Heart left ventricle (tissue), 13 donors: ENCODE measurements around the gene PEPD.

Experiments
- POLR2A ChIP-seq, 2 donors: fragments of 450-650 bp; IDR thresholded peaks; one replicate each; pipeline ENCODE4 v1.6.1; 2017; ENCODE audit warnings: antibody characterized with exemption in 2 of 2, mild to moderate bottlenecking in 2 of 2, moderate library complexity in 2 of 2
- TF ChIP-seq, protein P1 (sequence below), 12 donors: fragments of 200-600 bp; sonication (generic) in 4 of 12; IDR thresholded peaks; one replicate each; pipeline versions ENCODE4 v1.5.0 to v1.8.0; 2018 to 2022; ENCODE audit warnings: antibody characterized with exemption in 12 of 12, mild to moderate bottlenecking in 5 of 12
- donor health status: ischemic (EF 13 %, LVEDD 7.1; RV severe dilation, severe dysfunction).
- donor health status: DM: no; HTN: yes; CAD: no.
- donor health status: DM: no; HTN: no; CAD: no.
- donor health status: ischemic (EF 25% LVEDD 6.9; RV normal size, moderate dysfunction).
- donor health status: ischemic (EF 25% LVEDD 5.7; RV mildly dilated, moderate dysfunction).
- donor health status: ischemic (EF 35%, LVEDD 5.7; RV mildly dilated, moderate dysfunction).
- donor health status: nonischemic (EF 11% LVEDD 7.7; RV severe dilation, severe dysfunction).
- donor health status: DM: yes; HTN: yes; CAD: no.
- donor health status: PGD.
- donor health status: ischemic (EF 29% LVEDD 5.4; RV normal size, mild dysfunction).
- donor health status: nonischemic (EF 23%, LVEDD 6.1; RV moderate dilation, normal function).

DNA sequence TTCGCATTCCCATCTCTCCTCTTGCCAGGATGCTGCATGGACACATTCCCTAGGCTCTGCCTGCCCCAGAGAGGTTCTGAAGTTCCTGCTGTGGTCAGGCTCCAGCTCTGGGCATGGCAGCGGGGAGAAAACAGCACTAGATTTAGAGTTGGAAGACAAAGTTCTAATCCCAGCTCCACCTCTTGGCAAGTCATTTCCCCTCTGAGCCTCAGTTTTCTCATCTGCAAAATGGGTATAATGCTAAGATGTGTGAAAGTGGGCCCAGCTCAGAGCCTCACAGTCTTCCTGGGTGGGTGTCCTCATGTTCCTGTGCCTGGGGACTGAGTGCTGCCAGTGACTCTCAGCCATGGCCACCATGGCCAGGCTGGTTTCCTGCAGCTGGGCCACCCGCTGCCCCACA lies 9.6 kb downstream of the PEPD start:
- TF ChIP-seq, protein P1, sequence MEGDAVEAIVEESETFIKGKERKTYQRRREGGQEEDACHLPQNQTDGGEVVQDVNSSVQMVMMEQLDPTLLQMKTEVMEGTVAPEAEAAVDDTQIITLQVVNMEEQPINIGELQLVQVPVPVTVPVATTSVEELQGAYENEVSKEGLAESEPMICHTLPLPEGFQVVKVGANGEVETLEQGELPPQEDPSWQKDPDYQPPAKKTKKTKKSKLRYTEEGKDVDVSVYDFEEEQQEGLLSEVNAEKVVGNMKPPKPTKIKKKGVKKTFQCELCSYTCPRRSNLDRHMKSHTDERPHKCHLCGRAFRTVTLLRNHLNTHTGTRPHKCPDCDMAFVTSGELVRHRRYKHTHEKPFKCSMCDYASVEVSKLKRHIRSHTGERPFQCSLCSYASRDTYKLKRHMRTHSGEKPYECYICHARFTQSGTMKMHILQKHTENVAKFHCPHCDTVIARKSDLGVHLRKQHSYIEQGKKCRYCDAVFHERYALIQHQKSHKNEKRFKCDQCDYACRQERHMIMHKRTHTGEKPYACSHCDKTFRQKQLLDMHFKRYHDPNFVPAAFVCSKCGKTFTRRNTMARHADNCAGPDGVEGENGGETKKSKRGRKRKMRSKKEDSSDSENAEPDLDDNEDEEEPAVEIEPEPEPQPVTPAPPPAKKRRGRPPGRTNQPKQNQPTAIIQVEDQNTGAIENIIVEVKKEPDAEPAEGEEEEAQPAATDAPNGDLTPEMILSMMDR (IDR thresholded peaks at IDR 0.05) = no peak
- no peak for TF ChIP-seq POLR2A (IDR thresholded peaks at IDR 0.05)
